ENCODE data around the gene PDE11A.
"Not testable (repeated sequence)": the region's sequence is repeated elsewhere in the genome, so short reads cannot be mapped to it uniquely, and the experiment has no call there.

PDE11A gene

GRCh38 chr2:178075006-178075326, 2.4 kb upstream of the PDE11A start:
- no peak for FAIRE-seq

GRCh38 chr2:178074123-178075005, 1.8 kb upstream of the PDE11A start:
- FAIRE-seq (no peak), DNase-seq (ENCODE audit: insufficient read length, low spot score) (no peak)

More at GRCh38 chr2:178075006-178075326, 2.4 kb upstream of the PDE11A start:
- no peak for DNase-seq (ENCODE audit: insufficient read length, low spot score)

GRCh38 chr2:178072000-178072382, 586 bp downstream of the PDE11A start:
- FAIRE-seq = no peak
- no peak for DNase-seq (ENCODE audit: insufficient read length, low spot score)

- DNase-seq (ENCODE audit: insufficient read length, low spot score) (no peak), FAIRE-seq (no peak)
Measured at GRCh38 chr2:178070824-178071223, 1.8 kb downstream of the PDE11A start.

GRCh38 chr2:178069551-178069950, 3.0 kb downstream of the PDE11A start:
- DNase-seq (ENCODE audit: insufficient read length, low spot score) (no peak), FAIRE-seq (no peak)

- no peak for FAIRE-seq
Measured at GRCh38 chr2:178068823-178069454, 3.6 kb downstream of the PDE11A start.

GRCh38 chr2:178066890-178067669, 5.5 kb downstream of the PDE11A start:
- no peak for DNase-seq (ENCODE audit: insufficient read length, low spot score)
- no peak for FAIRE-seq

More at GRCh38 chr2:178068823-178069454, 3.6 kb downstream of the PDE11A start:
- DNase-seq (ENCODE audit: insufficient read length, low spot score) = no peak

- no peak for DNase-seq (ENCODE audit: insufficient read length, low spot score)
- FAIRE-seq = no peak
Measured at GRCh38 chr2:178066324-178066723, 6.3 kb downstream of the PDE11A start.

GRCh38 chr2:178059681-178060080, 12.9 kb downstream of the PDE11A start:
- FAIRE-seq (no peak), DNase-seq (ENCODE audit: insufficient read length, low spot score) (no peak)

GRCh38 chr2:178059111-178059510, 13.5 kb downstream of the PDE11A start:
- no peak for FAIRE-seq

GRCh38 chr2:178057179-178057680, 15.3 kb downstream of the PDE11A start:
- DNase-seq (ENCODE audit: insufficient read length, low spot score) = no peak
- FAIRE-seq = no peak

More at GRCh38 chr2:178059111-178059510, 13.5 kb downstream of the PDE11A start:
- DNase-seq (ENCODE audit: insufficient read length, low spot score) = no peak

GRCh38 chr2:178056345-178056744, 16.2 kb downstream of the PDE11A start:
- DNase-seq (ENCODE audit: insufficient read length, low spot score) (no peak), FAIRE-seq (no peak)

GRCh38 chr2:178051257-178051656, 21.3 kb downstream of the PDE11A start:
- FAIRE-seq; DNase-seq (ENCODE audit: insufficient read length, low spot score): not testable (repeated sequence)

GRCh38 chr2:178047391-178047790, 25.2 kb downstream of the PDE11A start:
- DNase-seq (ENCODE audit: insufficient read length, low spot score) (no peak), FAIRE-seq (no peak)

- DNase-seq (ENCODE audit: insufficient read length, low spot score) (no peak), FAIRE-seq (no peak)
Measured at GRCh38 chr2:178044836-178045235, 27.7 kb downstream of the PDE11A start.

GRCh38 chr2:178043266-178043665, 29.3 kb downstream of the PDE11A start:
- no peak for FAIRE-seq
- DNase-seq (ENCODE audit: insufficient read length, low spot score) = no peak

GRCh38 chr2:178033583-178033982, 39.0 kb downstream of the PDE11A start:
- not testable (repeated sequence) for FAIRE-seq; DNase-seq (ENCODE audit: insufficient read length, low spot score)

GRCh38 chr2:178029342-178029741, 43.2 kb downstream of the PDE11A start:
- FAIRE-seq (no peak), DNase-seq (ENCODE audit: insufficient read length, low spot score) (no peak)

- DNase-seq (ENCODE audit: insufficient read length, low spot score) (no peak), FAIRE-seq (no peak)
Measured at GRCh38 chr2:178025551-178026185, 46.9 kb downstream of the PDE11A start.

- FAIRE-seq (no peak), DNase-seq (ENCODE audit: insufficient read length, low spot score) (no peak)
Measured at GRCh38 chr2:178018141-178018540, 54.4 kb downstream of the PDE11A start.

GRCh38 chr2:178016612-178017011, 56.0 kb downstream of the PDE11A start:
- FAIRE-seq (no peak), DNase-seq (ENCODE audit: insufficient read length, low spot score) (no peak)
